Neural cell (in vitro differentiated cells): ENCODE results near the gene SETD1A. TPM values are rescaled to one million over a fixed set of nuclear protein-coding genes. Genes with fewer than 3 reads are reported as not detected.

Experiments used
- H2AFZ ChIP-seq: fragments of 200-600, 300-800 bp; sonication (generic), shearing (Covaris generic); 2 replicates; pipeline ENCODE4 v1.6.0; 2014; ENCODE audit warnings: low read depth, mild to moderate bottlenecking, antibody characterized with exemption, low read length, moderate library complexity
- H3F3A ChIP-seq: fragments of 200-600 bp; shearing (Covaris generic); 2 replicates; pipeline ENCODE4 v1.6.1; 2016; ENCODE audit warnings: mild to moderate bottlenecking, moderate library complexity, mixed read lengths, antibody characterized with exemption, low read length; ENCODE audit not compliant: insufficient read depth, poor library complexity, severe bottlenecking
- H3K27ac ChIP-seq: fragments of 200-600, 300-800 bp; sonication (generic), shearing (Covaris generic); 2 replicates; pipeline ENCODE4 v1.5.1; 2014; ENCODE audit warnings: mild to moderate bottlenecking, low read length, moderate library complexity
- H3K27me3 ChIP-seq: fragments of 300-800, 200-600 bp; sonication (generic), shearing (Covaris generic); 2 replicates; pipeline ENCODE4 v1.6.0; 2014; ENCODE audit warnings: mild to moderate bottlenecking, low read depth, low read length, moderate library complexity; ENCODE audit not compliant: insufficient read depth
- H3K36me3 ChIP-seq: fragments of 300-800, 200-600 bp; sonication (generic), shearing (Covaris generic); 2 replicates; pipeline ENCODE4 v1.5.1; 2014; ENCODE audit warnings: mild to moderate bottlenecking, antibody characterized with exemption, low read length, moderate library complexity; ENCODE audit not compliant: insufficient read depth
- H3K4me2 ChIP-seq: fragments of 300-800, 200-600 bp; sonication (generic), shearing (Covaris generic); 2 replicates; pipeline ENCODE4 v1.6.0; 2014; ENCODE audit warnings: mild to moderate bottlenecking, low read length
- H3K4me3 ChIP-seq: fragments of 300-800, 200-600 bp; sonication (generic), shearing (Covaris generic); 2 replicates; pipeline ENCODE4 v1.5.1; 2014; ENCODE audit warnings: mild to moderate bottlenecking, low read length, moderate library complexity
- H3K79me2 ChIP-seq: fragments of 200-600 bp; shearing (Covaris generic); replicated peaks from 2 replicates; pipeline ENCODE4 v1.6.0; 2014; ENCODE audit warnings: mild to moderate bottlenecking, low read length, moderate library complexity; ENCODE audit not compliant: insufficient read depth
- H3K9ac ChIP-seq: fragments of 300-800, 200-600 bp; sonication (generic), shearing (Covaris generic); 2 replicates; pipeline ENCODE4 v1.6.1; 2016; ENCODE audit warnings: mild to moderate bottlenecking, low read length, mixed read lengths
- H3K9me2 ChIP-seq: fragments of 200-600 bp; shearing (Covaris generic); 2 replicates; pipeline ENCODE4 v1.6.1; 2016; ENCODE audit warnings: mild to moderate bottlenecking, low read length, mixed read lengths; ENCODE audit not compliant: insufficient read depth
- H3K9me3 ChIP-seq: fragments of 200-600, 300-800 bp; sonication (generic), shearing (Covaris generic); 2 replicates; pipeline ENCODE4 v1.6.1; 2016; ENCODE audit warnings: mild to moderate bottlenecking, mixed run types, low read length, moderate library complexity, mixed read lengths
- H4K20me1 ChIP-seq: fragments of 200-600 bp; shearing (Covaris generic); 2 replicates; pipeline ENCODE4 v1.6.1; 2016; ENCODE audit warnings: mild to moderate bottlenecking, mixed run types; ENCODE audit not compliant: insufficient read depth
- EP300 ChIP-seq: fragments of 450-650 bp; conservative IDR thresholded peaks from 2 replicates; pipeline ENCODE4 v1.6.1; 2014; ENCODE audit warnings: antibody characterized with exemption, mild to moderate bottlenecking, moderate library complexity; ENCODE audit not compliant: poor library complexity, severe bottlenecking
- EZH2 ChIP-seq: fragments of 200-600, 300-800 bp; shearing (Covaris generic), sonication (generic); IDR thresholded peaks from 2 replicates; pipeline ENCODE4 v1.6.1; 2014; ENCODE audit warnings: antibody characterized with exemption, low read length, borderline replicate concordance, mild to moderate bottlenecking; ENCODE audit not compliant: insufficient read depth, poor library complexity, severe bottlenecking
- MXI1 ChIP-seq: fragments of 450-650 bp; conservative IDR thresholded peaks from 2 replicates; pipeline ENCODE4 v1.6.1; 2014; ENCODE audit warnings: antibody characterized with exemption, mild to moderate bottlenecking; ENCODE audit not compliant: poor library complexity, severe bottlenecking
- POLR2AphosphoS5 ChIP-seq: IDR thresholded peaks from 2 replicates; pipeline ENCODE4 v1.6.1; 2012
- RAD21 ChIP-seq: fragments of 450-650 bp; conservative IDR thresholded peaks from 2 replicates; pipeline ENCODE4 v1.6.1; 2014; ENCODE audit warnings: antibody characterized with exemption, mild to moderate bottlenecking, moderate library complexity
- SMC3 ChIP-seq: fragments of 450-650 bp; conservative IDR thresholded peaks from 2 replicates; pipeline ENCODE4 v1.6.1; 2014; ENCODE audit warnings: antibody characterized with exemption, mild to moderate bottlenecking, moderate library complexity; ENCODE audit not compliant: poor library complexity
- TAF1 ChIP-seq: IDR thresholded peaks from 2 replicates; pipeline ENCODE4 v1.6.1; 2012; ENCODE audit warnings: low read depth
- polyA plus RNA-seq: library from polyadenylated mRNA; depleted of rRNA; stranded (reverse); fragments of >200 nt; gene quantifications from 2 replicates; pipeline ENCODE4 v1.2.3, GENCODE V29; 2014
- TF ChIP-seq, protein P1 (sequence below): IDR thresholded peaks from 2 replicates; pipeline ENCODE4 v1.6.1; 2012; ENCODE audit warnings: borderline replicate concordance
- TF ChIP-seq, protein P2 (sequence below): fragments of 450-650 bp; IDR thresholded peaks from 2 replicates; pipeline ENCODE4 v1.5.1; 2014; ENCODE audit warnings: antibody characterized with exemption, mild to moderate bottlenecking, moderate library complexity; ENCODE audit not compliant: poor library complexity, severe bottlenecking

SETD1A gene
- polyA plus RNA-seq, 1 donor from 2014 or later: 1.4 TPM

GRCh38 chr16:31025339-31025738 is 67.8 kb downstream of the SETD1A start:
- Histone ChIP-seq H3K4me3 (no peak overlapping the region), H3K9me2 (no peaks in the 10 kb centered on the region), H2AFZ (no peak overlapping the region), H3K27me3 (no peaks in the 10 kb centered on the region), H4K20me1 (no peaks in the 10 kb centered on the region), H3K9me3 (no peaks in the 10 kb centered on the region), H3K79me2 (no peaks in the 10 kb centered on the region), H3F3A (no peaks in the 10 kb centered on the region), H3K9ac (no peak overlapping the region), H3K36me3 (no peaks in the 10 kb centered on the region), H3K27ac (no peak overlapping the region), H3K4me2 (no peak overlapping the region)
- no peak for TF ChIP-seq TAF1
- TF ChIP-seq, protein P1, sequence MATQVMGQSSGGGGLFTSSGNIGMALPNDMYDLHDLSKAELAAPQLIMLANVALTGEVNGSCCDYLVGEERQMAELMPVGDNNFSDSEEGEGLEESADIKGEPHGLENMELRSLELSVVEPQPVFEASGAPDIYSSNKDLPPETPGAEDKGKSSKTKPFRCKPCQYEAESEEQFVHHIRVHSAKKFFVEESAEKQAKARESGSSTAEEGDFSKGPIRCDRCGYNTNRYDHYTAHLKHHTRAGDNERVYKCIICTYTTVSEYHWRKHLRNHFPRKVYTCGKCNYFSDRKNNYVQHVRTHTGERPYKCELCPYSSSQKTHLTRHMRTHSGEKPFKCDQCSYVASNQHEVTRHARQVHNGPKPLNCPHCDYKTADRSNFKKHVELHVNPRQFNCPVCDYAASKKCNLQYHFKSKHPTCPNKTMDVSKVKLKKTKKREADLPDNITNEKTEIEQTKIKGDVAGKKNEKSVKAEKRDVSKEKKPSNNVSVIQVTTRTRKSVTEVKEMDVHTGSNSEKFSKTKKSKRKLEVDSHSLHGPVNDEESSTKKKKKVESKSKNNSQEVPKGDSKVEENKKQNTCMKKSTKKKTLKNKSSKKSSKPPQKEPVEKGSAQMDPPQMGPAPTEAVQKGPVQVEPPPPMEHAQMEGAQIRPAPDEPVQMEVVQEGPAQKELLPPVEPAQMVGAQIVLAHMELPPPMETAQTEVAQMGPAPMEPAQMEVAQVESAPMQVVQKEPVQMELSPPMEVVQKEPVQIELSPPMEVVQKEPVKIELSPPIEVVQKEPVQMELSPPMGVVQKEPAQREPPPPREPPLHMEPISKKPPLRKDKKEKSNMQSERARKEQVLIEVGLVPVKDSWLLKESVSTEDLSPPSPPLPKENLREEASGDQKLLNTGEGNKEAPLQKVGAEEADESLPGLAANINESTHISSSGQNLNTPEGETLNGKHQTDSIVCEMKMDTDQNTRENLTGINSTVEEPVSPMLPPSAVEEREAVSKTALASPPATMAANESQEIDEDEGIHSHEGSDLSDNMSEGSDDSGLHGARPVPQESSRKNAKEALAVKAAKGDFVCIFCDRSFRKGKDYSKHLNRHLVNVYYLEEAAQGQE: no peak
- TF ChIP-seq, protein P2, sequence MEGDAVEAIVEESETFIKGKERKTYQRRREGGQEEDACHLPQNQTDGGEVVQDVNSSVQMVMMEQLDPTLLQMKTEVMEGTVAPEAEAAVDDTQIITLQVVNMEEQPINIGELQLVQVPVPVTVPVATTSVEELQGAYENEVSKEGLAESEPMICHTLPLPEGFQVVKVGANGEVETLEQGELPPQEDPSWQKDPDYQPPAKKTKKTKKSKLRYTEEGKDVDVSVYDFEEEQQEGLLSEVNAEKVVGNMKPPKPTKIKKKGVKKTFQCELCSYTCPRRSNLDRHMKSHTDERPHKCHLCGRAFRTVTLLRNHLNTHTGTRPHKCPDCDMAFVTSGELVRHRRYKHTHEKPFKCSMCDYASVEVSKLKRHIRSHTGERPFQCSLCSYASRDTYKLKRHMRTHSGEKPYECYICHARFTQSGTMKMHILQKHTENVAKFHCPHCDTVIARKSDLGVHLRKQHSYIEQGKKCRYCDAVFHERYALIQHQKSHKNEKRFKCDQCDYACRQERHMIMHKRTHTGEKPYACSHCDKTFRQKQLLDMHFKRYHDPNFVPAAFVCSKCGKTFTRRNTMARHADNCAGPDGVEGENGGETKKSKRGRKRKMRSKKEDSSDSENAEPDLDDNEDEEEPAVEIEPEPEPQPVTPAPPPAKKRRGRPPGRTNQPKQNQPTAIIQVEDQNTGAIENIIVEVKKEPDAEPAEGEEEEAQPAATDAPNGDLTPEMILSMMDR: no peak

DNA sequence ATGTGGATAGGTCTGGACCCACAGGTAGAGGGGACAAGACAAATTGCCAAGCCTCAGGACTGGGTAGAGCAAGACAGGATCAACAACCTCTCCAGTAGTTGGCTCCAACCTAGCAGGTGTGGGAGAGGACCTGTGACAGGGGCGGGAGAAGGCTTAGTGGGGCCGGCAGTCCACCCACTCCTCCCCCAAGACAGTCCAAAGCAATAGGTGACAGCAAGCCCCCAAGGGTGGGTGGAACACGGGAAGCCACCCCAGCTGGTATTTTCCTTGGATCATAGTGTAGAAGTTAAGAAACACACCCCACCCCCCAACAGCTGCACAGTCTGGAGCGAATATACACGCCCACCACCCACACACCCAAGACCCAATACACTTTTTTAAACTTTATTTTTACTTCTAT is 71.7 kb downstream of the SETD1A start:
- Histone ChIP-seq H3K27me3 (no peaks in the 10 kb centered on the region), H3K79me2 (no peaks in the 10 kb centered on the region), H3K4me3 (no peak overlapping the region), H3F3A (no peaks in the 10 kb centered on the region), H3K4me2 (no peak overlapping the region), H3K9me2 (no peaks in the 10 kb centered on the region), H3K36me3 (no peaks in the 10 kb centered on the region), H3K27ac (no peak overlapping the region), H3K9me3 (no peaks in the 10 kb centered on the region), H2AFZ (no peak overlapping the region), H4K20me1 (no peaks in the 10 kb centered on the region), H3K9ac (no peak overlapping the region)
- TF ChIP-seq POLR2AphosphoS5 (no peak), TAF1 (no peak), RAD21 (no peak), SMC3 (no peak), EZH2 (no peak), MXI1 (no peak), EP300 (no peak)
- TF ChIP-seq, protein P1: no peak
- TF ChIP-seq, protein P2: no peak
